ENCODE data around the gene MCM9. TPM values are rescaled to one million over a fixed set of nuclear protein-coding genes. Genes with fewer than 3 reads are reported as not detected.

The MCM9 gene
- total RNA-seq, 1 donor from 2014 or later = 20.4 TPM

DNA sequence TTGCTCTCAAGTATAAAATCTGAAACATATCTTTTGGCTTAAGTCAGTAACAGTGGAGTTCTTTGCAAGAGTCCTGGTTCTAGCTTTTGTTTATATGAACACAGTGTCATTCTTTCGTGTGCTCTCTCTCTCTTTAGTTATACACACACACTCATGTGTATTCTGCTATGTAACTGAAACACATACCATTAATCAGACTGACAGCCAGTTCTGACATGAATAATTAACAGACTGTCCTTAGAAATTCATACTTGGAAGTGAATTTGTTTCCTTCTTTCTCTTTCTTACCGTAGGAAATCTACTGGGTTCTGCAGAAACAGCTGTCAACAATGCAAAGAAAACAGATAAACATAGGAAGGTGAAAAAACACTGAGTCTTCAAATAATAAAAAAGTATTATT is 2.5 kb downstream of the MCM9 start:
- Mint-ChIP-seq H3K4me3 (peak overlapping the region; percentile 95), H3K27me3 (ENCODE audit: low read depth) (no peaks in the 10 kb centered on the region), H3K4me1 (peaks cover 36% of the 10 kb centered on the region), H3K36me3 (ENCODE audit: low read depth) (peaks cover 7% of the 10 kb centered on the region), H3K9me3 (no peaks in the 10 kb centered on the region), H3K27ac (ENCODE audit: unreplicated experiment) (no peak overlapping the region)
- TF ChIP-seq, protein P1, sequence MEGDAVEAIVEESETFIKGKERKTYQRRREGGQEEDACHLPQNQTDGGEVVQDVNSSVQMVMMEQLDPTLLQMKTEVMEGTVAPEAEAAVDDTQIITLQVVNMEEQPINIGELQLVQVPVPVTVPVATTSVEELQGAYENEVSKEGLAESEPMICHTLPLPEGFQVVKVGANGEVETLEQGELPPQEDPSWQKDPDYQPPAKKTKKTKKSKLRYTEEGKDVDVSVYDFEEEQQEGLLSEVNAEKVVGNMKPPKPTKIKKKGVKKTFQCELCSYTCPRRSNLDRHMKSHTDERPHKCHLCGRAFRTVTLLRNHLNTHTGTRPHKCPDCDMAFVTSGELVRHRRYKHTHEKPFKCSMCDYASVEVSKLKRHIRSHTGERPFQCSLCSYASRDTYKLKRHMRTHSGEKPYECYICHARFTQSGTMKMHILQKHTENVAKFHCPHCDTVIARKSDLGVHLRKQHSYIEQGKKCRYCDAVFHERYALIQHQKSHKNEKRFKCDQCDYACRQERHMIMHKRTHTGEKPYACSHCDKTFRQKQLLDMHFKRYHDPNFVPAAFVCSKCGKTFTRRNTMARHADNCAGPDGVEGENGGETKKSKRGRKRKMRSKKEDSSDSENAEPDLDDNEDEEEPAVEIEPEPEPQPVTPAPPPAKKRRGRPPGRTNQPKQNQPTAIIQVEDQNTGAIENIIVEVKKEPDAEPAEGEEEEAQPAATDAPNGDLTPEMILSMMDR (conservative IDR thresholded peaks at IDR 0.05) = no peak
- no peak for DNase-seq (ENCODE audit: low read depth, low spot score)

DNA sequence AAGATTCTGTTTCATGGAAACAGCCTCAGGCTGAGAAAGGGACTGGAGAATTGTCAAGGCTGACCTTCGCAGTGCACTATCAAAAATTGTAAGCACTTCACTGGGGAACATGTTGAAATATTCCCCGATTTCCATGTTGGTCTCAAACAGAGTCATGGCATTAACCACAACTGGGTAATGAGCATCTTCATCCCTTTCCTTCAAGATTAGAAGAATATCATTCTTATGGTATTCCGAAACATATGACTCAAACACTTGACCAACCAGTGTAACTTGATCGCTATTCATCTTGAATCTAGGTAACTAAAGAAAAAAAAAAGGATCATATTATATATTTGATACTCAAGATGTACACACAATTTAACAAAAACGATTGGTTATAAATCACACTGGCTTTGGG is 3.5 kb downstream of the MCM9 start:
- H3K4me1 Mint-ChIP-seq = peaks cover 31% of the 10 kb centered on the region
- no peaks in the 10 kb centered on the region for H3K27me3 Mint-ChIP-seq (ENCODE audit: low read depth)
- TF ChIP-seq, protein P1 (conservative IDR thresholded peaks at IDR 0.05) = no peak
- H3K36me3 Mint-ChIP-seq (ENCODE audit: low read depth) = peaks cover 10% of the 10 kb centered on the region
- no peak overlapping the region for H3K4me3 Mint-ChIP-seq
- H3K9me3 Mint-ChIP-seq = no peaks in the 10 kb centered on the region
- no peak overlapping the region for H3K27ac Mint-ChIP-seq (ENCODE audit: unreplicated experiment)
- DNase-seq (ENCODE audit: low read depth, low spot score) = no peak

GRCh38 chr6:118930680-118931079 is 4.3 kb downstream of the MCM9 start:
- H3K4me3 Mint-ChIP-seq = no peak overlapping the region
- no peak for DNase-seq (ENCODE audit: low read depth, low spot score)
- TF ChIP-seq, protein P1 (conservative IDR thresholded peaks at IDR 0.05) = no peak
- no peaks in the 10 kb centered on the region for H3K27me3 Mint-ChIP-seq (ENCODE audit: low read depth)
- no peaks in the 10 kb centered on the region for H3K9me3 Mint-ChIP-seq
- no peak overlapping the region for H3K27ac Mint-ChIP-seq (ENCODE audit: unreplicated experiment)
- peaks cover 27% of the 10 kb centered on the region for H3K4me1 Mint-ChIP-seq
- H3K36me3 Mint-ChIP-seq (ENCODE audit: low read depth) = peaks cover 10% of the 10 kb centered on the region

DNA sequence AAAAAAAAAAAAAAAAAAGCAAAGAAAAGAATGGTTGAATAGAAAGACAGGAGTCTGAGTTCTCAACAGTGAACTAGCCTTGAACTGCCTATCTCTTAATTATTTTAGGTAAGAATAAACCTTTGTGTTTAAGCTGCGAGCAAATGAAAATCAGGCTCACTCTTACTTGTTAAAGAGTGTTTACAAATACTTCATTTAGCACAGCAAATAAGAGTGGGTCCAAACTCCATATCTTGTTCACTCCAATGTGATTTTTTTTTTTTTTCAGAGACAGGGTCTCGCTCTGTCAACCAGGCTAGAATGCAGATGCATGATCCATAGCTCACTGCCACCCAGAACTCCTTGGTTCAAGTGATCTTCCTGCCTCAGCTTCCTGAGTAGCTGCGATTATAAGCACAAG is 11.9 kb downstream of the MCM9 start:
- H3K27me3 Mint-ChIP-seq (ENCODE audit: low read depth) = no peaks in the 10 kb centered on the region
- H3K4me1 Mint-ChIP-seq = peaks cover 5% of the 10 kb centered on the region
- no peaks in the 10 kb centered on the region for H3K9me3 Mint-ChIP-seq
- no peak overlapping the region for H3K27ac Mint-ChIP-seq (ENCODE audit: unreplicated experiment)
- H3K4me3 Mint-ChIP-seq = no peak overlapping the region
- TF ChIP-seq, protein P1 (conservative IDR thresholded peaks at IDR 0.05) = no peak
- no peak for DNase-seq (ENCODE audit: low read depth, low spot score)
- H3K36me3 Mint-ChIP-seq (ENCODE audit: low read depth) = peaks cover 20% of the 10 kb centered on the region

DNA sequence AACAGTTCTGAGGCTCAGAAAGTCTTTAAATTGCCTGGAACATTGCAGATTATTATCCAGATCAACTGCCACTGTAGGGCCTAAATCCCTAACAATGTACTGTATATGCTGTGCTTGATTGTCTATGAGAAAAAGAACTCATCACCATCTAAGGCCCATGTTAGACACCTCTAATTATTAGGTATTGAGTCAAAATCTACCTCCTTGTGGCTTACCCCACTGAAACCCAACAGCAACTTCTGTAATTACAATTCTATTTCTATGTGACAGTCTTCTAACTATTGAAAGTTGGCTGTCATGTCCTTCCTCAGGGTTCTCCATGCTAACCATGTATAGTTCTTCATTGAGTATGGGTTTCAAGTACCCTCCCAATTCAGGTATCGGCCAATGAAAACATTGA is 13.9 kb downstream of the MCM9 start:
- no peak for DNase-seq (ENCODE audit: low read depth, low spot score)
- TF ChIP-seq, protein P1 (conservative IDR thresholded peaks at IDR 0.05) = no peak
- Mint-ChIP-seq H3K9me3 (no peaks in the 10 kb centered on the region), H3K27ac (ENCODE audit: unreplicated experiment) (no peak overlapping the region), H3K4me3 (no peak overlapping the region), H3K27me3 (ENCODE audit: low read depth) (no peaks in the 10 kb centered on the region), H3K36me3 (ENCODE audit: low read depth) (peaks cover 15% of the 10 kb centered on the region), H3K4me1 (no peaks in the 10 kb centered on the region)

- Mint-ChIP-seq H3K27me3 (ENCODE audit: low read depth) (no peaks in the 10 kb centered on the region), H3K9me3 (no peaks in the 10 kb centered on the region), H3K36me3 (ENCODE audit: low read depth) (peaks cover 16% of the 10 kb centered on the region), H3K4me3 (no peak overlapping the region), H3K4me1 (no peaks in the 10 kb centered on the region), H3K27ac (ENCODE audit: unreplicated experiment) (no peak overlapping the region)
- DNase-seq (ENCODE audit: low read depth, low spot score) = no peak
- TF ChIP-seq, protein P1 (conservative IDR thresholded peaks at IDR 0.05) = no peak
Measured at GRCh38 chr6:118918329-118918725, 16.6 kb downstream of the MCM9 start.
